ENCODE measurements around the gene SH2D1B. TPM values are rescaled to one million over a fixed set of nuclear protein-coding genes. Genes with fewer than 3 reads are reported as not detected.

Gene SH2D1B
- total RNA-seq, 2 donors from 2014 or later: not detected

- WGBS, 2 experiments (ENCODE audit: insufficient coverage in 1 of 2, insufficient read length in 1 of 2): 92 to 100% methylated on average over 3 of the region's 3 CpGs
- H3K27ac ChIP-seq (ENCODE audit: low read depth, low read length): no peak overlapping the region
These were observed 26.7 kb downstream of the SH2D1B start for GRCh38 chr1:162385280-162385623.

GRCh38 chr1:162384601-162385279 lies 27.2 kb downstream of the SH2D1B start:
- no peak for TF ChIP-seq CTCF (conservative IDR thresholded peaks at IDR 0.05)
- peaks cover 17% of the 10 kb centered on the region for H3K4me1 Mint-ChIP-seq
- H3K27me3 Mint-ChIP-seq (ENCODE audit: insufficient read depth): peaks cover 5% of the 10 kb centered on the region
- peak; percentile 36 for DNase-seq
- H3K4me3 Mint-ChIP-seq: no peak overlapping the region
- Histone ChIP-seq H3K9me3 (ENCODE audit: control insufficient read depth, low read length) (no peaks in the 10 kb centered on the region), H3K27ac (ENCODE audit: low read depth, low read length) (peak overlapping the region; percentile 45), H3K36me3 (ENCODE audit: control insufficient read depth, insufficient read depth, low read length) (no peaks in the 10 kb centered on the region), H3K4me3 (ENCODE audit: low read length) (no peak overlapping the region), H3K9ac (ENCODE audit: extremely low read depth, low read length, poor library complexity, severe bottlenecking) (no peak overlapping the region), H3K4me1 (ENCODE audit: control insufficient read depth, insufficient read depth, low read length) (peaks cover 9% of the 10 kb centered on the region), H3K27me3 (ENCODE audit: control insufficient read depth, insufficient read depth, low read length, poor library complexity, severe bottlenecking) (no peaks in the 10 kb centered on the region)
- no peaks in the 10 kb centered on the region for H3K9me3 Mint-ChIP-seq
- WGBS, 2 experiments (ENCODE audit: insufficient coverage in 1 of 2, insufficient read length in 1 of 2): 74 to 94% methylated on average over 2 to 10 of the region's 10 CpGs
- H3K36me3 Mint-ChIP-seq (ENCODE audit: low read depth): peaks cover 3% of the 10 kb centered on the region
- no peak overlapping the region for H3K27ac Mint-ChIP-seq

More at GRCh38 chr1:162385280-162385623, 26.7 kb downstream of the SH2D1B start:
- Histone ChIP-seq H3K36me3 (ENCODE audit: control insufficient read depth, insufficient read depth, low read length) (no peaks in the 10 kb centered on the region), H3K9me3 (ENCODE audit: control insufficient read depth, low read length) (no peaks in the 10 kb centered on the region), H3K27me3 (ENCODE audit: control insufficient read depth, insufficient read depth, low read length, poor library complexity, severe bottlenecking) (no peaks in the 10 kb centered on the region), H3K4me1 (ENCODE audit: control insufficient read depth, insufficient read depth, low read length) (peaks cover 9% of the 10 kb centered on the region), H3K9ac (ENCODE audit: extremely low read depth, low read length, poor library complexity, severe bottlenecking) (no peak overlapping the region), H3K4me3 (ENCODE audit: low read length) (no peak overlapping the region)
- peaks cover 22% of the 10 kb centered on the region for H3K4me1 Mint-ChIP-seq
- no peak overlapping the region for H3K4me3 Mint-ChIP-seq
- TF ChIP-seq CTCF (conservative IDR thresholded peaks at IDR 0.05): no peak
- peaks cover 3% of the 10 kb centered on the region for H3K36me3 Mint-ChIP-seq (ENCODE audit: low read depth)
- no peaks in the 10 kb centered on the region for H3K9me3 Mint-ChIP-seq
- no peaks in the 10 kb centered on the region for H3K27me3 Mint-ChIP-seq (ENCODE audit: insufficient read depth)
- peak; percentile 23 for DNase-seq
- no peak overlapping the region for H3K27ac Mint-ChIP-seq

- Mint-ChIP-seq H3K4me1 (peaks cover 11% of the 10 kb centered on the region), H3K27me3 (ENCODE audit: insufficient read depth) (peaks cover 8% of the 10 kb centered on the region), H3K36me3 (ENCODE audit: low read depth) (peaks cover 3% of the 10 kb centered on the region), H3K4me3 (no peak overlapping the region), H3K9me3 (no peaks in the 10 kb centered on the region), H3K27ac (no peak overlapping the region)
- WGBS, 2 experiments (ENCODE audit: insufficient coverage in 1 of 2, insufficient read length in 1 of 2): 93 to 100% methylated on average over 3 to 6 of the region's 6 CpGs
- H3K27me3 ChIP-seq (ENCODE audit: control insufficient read depth, insufficient read depth, low read length, poor library complexity, severe bottlenecking): no peaks in the 10 kb centered on the region
- H3K4me1 ChIP-seq (ENCODE audit: control insufficient read depth, insufficient read depth, low read length): peaks cover 9% of the 10 kb centered on the region
- H3K27ac ChIP-seq (ENCODE audit: low read depth, low read length): peak overlapping the region; percentile 45
- TF ChIP-seq CTCF (conservative IDR thresholded peaks at IDR 0.05): no peak
- H3K9ac ChIP-seq (ENCODE audit: extremely low read depth, low read length, poor library complexity, severe bottlenecking): no peak overlapping the region
- no peak for DNase-seq
- no peak overlapping the region for H3K4me3 ChIP-seq (ENCODE audit: low read length)
- no peaks in the 10 kb centered on the region for H3K9me3 ChIP-seq (ENCODE audit: control insufficient read depth, low read length)
- H3K36me3 ChIP-seq (ENCODE audit: control insufficient read depth, insufficient read depth, low read length): no peaks in the 10 kb centered on the region
These were observed 27.8 kb downstream of the SH2D1B start for GRCh38 chr1:162384116-162384515.
